H1 (cell line): ENCODE results near the gene DRD1. TPM values are rescaled to one million over a fixed set of nuclear protein-coding genes. Genes with fewer than 3 reads are reported as not detected.

Experiments
- CTCF ChIA-PET: fragments of 300-600 bp; sonication (Branson Sonifier 250); formaldehyde crosslinking; loops from one replicate; lab custom pipeline; 2021; ENCODE audit not compliant: partially characterized antibody; lab: Charles Lee
- POLR2A ChIA-PET: fragments of 300-600 bp; sonication (Branson Sonifier 250); formaldehyde crosslinking; loops from one replicate; lab custom pipeline; 2021; ENCODE audit warnings: inconsistent platforms; ENCODE audit not compliant: partially characterized antibody; lab: Charles Lee
- DNase-seq, 2 experiments: peaks; one replicate each; pipeline versions ENCODE4 v3.0.0 to v3.0.0-alpha.2; 2010 to 2022; ENCODE audit warnings: low spot score in 2 of 2, low read depth in 1 of 2, mixed read lengths in 1 of 2
- FAIRE-seq: peaks from 2 replicates; lab custom pipeline; 2011; peaks lifted over from hg19 to GRCh38; lab: Jason Lieb, UNC
- H2AFZ ChIP-seq: 2 replicates; pipeline ENCODE4 v1.8.1; 2012; ENCODE audit warnings: low read length, inconsistent platforms
- H2AK5ac ChIP-seq: 2 replicates; pipeline ENCODE4 v1.6.1; 2013; ENCODE audit warnings: low read depth, low read length
- H2BK120ac ChIP-seq: replicated peaks from 2 replicates; pipeline ENCODE3; 2013; ENCODE audit warnings: low read depth, low read length, inconsistent platforms
- H2BK12ac ChIP-seq: 2 replicates; pipeline ENCODE4 v1.6.1; 2013; ENCODE audit warnings: low read depth, low read length
- H2BK15ac ChIP-seq: 2 replicates; pipeline ENCODE4 v1.6.1; 2013; ENCODE audit warnings: low read length
- H2BK20ac ChIP-seq: 2 replicates; pipeline ENCODE4 v1.6.1; 2013; ENCODE audit warnings: low read length
- H2BK5ac ChIP-seq: 2 replicates; pipeline ENCODE4 v1.6.1; 2013; ENCODE audit warnings: low read depth, low read length
- H3K14ac ChIP-seq: 2 replicates; pipeline ENCODE4 v1.6.1; 2013; ENCODE audit warnings: inconsistent platforms; ENCODE audit not compliant: insufficient read length
- H3K18ac ChIP-seq: 2 replicates; pipeline ENCODE4 v1.6.1; 2013; ENCODE audit warnings: low read length; ENCODE audit errors: extremely low read depth
- H3K23ac ChIP-seq: 2 replicates; pipeline ENCODE4 v1.6.1; 2013; ENCODE audit warnings: inconsistent platforms; ENCODE audit not compliant: insufficient read length
- H3K23me2 ChIP-seq: 2 replicates; pipeline ENCODE4 v1.6.1; 2013; ENCODE audit warnings: low read depth, low read length
- H3K27ac ChIP-seq: 2 replicates; pipeline ENCODE4 v1.6.1; 2011; ENCODE audit warnings: low read depth, low read length, inconsistent platforms
- H3K27me3 ChIP-seq, 4 experiments: replicated peaks in 1 of 4; 1 replicate in 1 of 4; 2 replicates in 3 of 4; pipeline versions ENCODE4 v1.6.1 to v1.8.1; 2011 to 2013; ENCODE audit warnings: low read length in 3 of 4, mild to moderate bottlenecking in 3 of 4, inconsistent platforms in 2 of 4, mixed read lengths in 2 of 4, moderate library complexity in 1 of 4; ENCODE audit not compliant: control insufficient read depth in 3 of 4, insufficient read depth in 3 of 4; ENCODE audit errors: extremely low read depth in 1 of 4
- H3K36me3 ChIP-seq, 4 experiments: 2 replicates each; pipeline versions ENCODE4 v1.6.1 to v1.8.1; 2011 to 2013; ENCODE audit warnings: mild to moderate bottlenecking in 4 of 4, low read length in 3 of 4, moderate library complexity in 2 of 4, control low read depth in 1 of 4, inconsistent platforms in 1 of 4; ENCODE audit not compliant: insufficient read depth in 4 of 4, control insufficient read depth in 2 of 4
- H3K4ac ChIP-seq: replicated peaks from 2 replicates; pipeline ENCODE3; 2013; ENCODE audit warnings: low read length, low read depth, mixed read lengths, inconsistent platforms; ENCODE audit not compliant: insufficient read length
- H3K4me1 ChIP-seq, 4 experiments: replicated peaks in 1 of 4; 1 replicate in 1 of 4; 2 replicates in 3 of 4; pipeline versions ENCODE4 v1.6.1 to v1.8.1; 2011 to 2013; ENCODE audit warnings: low read length in 3 of 4, inconsistent platforms in 2 of 4, mixed read lengths in 1 of 4; ENCODE audit not compliant: insufficient read depth in 4 of 4, control insufficient read depth in 3 of 4
- H3K4me2 ChIP-seq, 2 experiments: 2 replicates each; pipeline versions ENCODE4 v1.6.1 to v1.8.1; 2011 to 2013; ENCODE audit warnings: low read depth in 2 of 2, low read length in 2 of 2, control low read depth in 1 of 2, inconsistent platforms in 1 of 2, mild to moderate bottlenecking in 1 of 2; ENCODE audit not compliant: insufficient read depth in 1 of 2
- H3K4me3 ChIP-seq, 4 experiments: fragments of 200-600, 300-600 bp in 1 of 4; sonication (generic), shearing (Covaris generic), sonication (Bioruptor Twin) in 1 of 4; 2 replicates each; pipeline versions ENCODE4 v1.5.1 to v1.8.1; 2011 to 2016; ENCODE audit warnings: low read length in 4 of 4, low read depth in 3 of 4, control low read depth in 2 of 4, inconsistent platforms in 2 of 4, mild to moderate bottlenecking in 2 of 4, mixed read lengths in 1 of 4, moderate library complexity in 1 of 4; ENCODE audit not compliant: insufficient read depth in 2 of 4; ENCODE audit errors: extremely low read depth in 1 of 4
- H3K56ac ChIP-seq: replicated peaks from 2 replicates; pipeline ENCODE3; 2013; ENCODE audit warnings: low read depth, mild to moderate bottlenecking, mixed read lengths, low read length, inconsistent platforms; ENCODE audit not compliant: insufficient read length
- H3K79me1 ChIP-seq: 2 replicates; pipeline ENCODE4 v1.6.1; 2013; ENCODE audit warnings: low read depth, low read length, control low read depth
- H3K79me2 ChIP-seq, 2 experiments: 2 replicates each; pipeline versions ENCODE4 v1.6.1 to v1.8.1; 2012 to 2013; ENCODE audit warnings: low read length in 2 of 2, mild to moderate bottlenecking in 2 of 2, inconsistent platforms in 1 of 2; ENCODE audit not compliant: insufficient read depth in 2 of 2, control insufficient read depth in 1 of 2
- H3K9ac ChIP-seq, 4 experiments: replicated peaks in 1 of 4; 1 replicate in 1 of 4; 2 replicates in 3 of 4; pipeline versions ENCODE4 v1.6.1 to v1.8.1; 2011 to 2013; ENCODE audit warnings: low read depth in 3 of 4, low read length in 3 of 4, control low read depth in 2 of 4, mild to moderate bottlenecking in 2 of 4, moderate library complexity in 2 of 4, inconsistent platforms in 1 of 4; ENCODE audit errors: extremely low read depth in 1 of 4
- H3K9me3 ChIP-seq, 2 experiments: 2 replicates each; pipeline versions ENCODE4 v1.6.1 to v1.8.1; 2012 to 2013; ENCODE audit warnings: mild to moderate bottlenecking in 2 of 2, moderate library complexity in 2 of 2, control low read depth in 1 of 2, inconsistent platforms in 1 of 2, low read depth in 1 of 2, low read length in 1 of 2, mixed read lengths in 1 of 2; ENCODE audit not compliant: insufficient read depth in 2 of 2
- H4K20me1 ChIP-seq, 2 experiments: replicated peaks in 1 of 2; 2 replicates each; pipeline versions ENCODE3 to v1.8.1; 2011 to 2013; ENCODE audit warnings: inconsistent platforms in 2 of 2, low read length in 2 of 2, mild to moderate bottlenecking in 1 of 2; ENCODE audit not compliant: insufficient read depth in 2 of 2, control insufficient read depth in 1 of 2
- H4K5ac ChIP-seq: 2 replicates; pipeline ENCODE4 v1.6.1; 2013; ENCODE audit warnings: low read length, low read depth, mixed read lengths, inconsistent platforms; ENCODE audit not compliant: insufficient read length
- H4K8ac ChIP-seq: 2 replicates; pipeline ENCODE4 v1.8.0; 2013; ENCODE audit warnings: mild to moderate bottlenecking, moderate library complexity, low read length, inconsistent platforms; ENCODE audit not compliant: insufficient read depth; ENCODE audit errors: extremely low read depth
- H4K91ac ChIP-seq: replicated peaks from 2 replicates; pipeline ENCODE3; 2013; ENCODE audit warnings: low read length, mixed read lengths, inconsistent platforms; ENCODE audit not compliant: insufficient read length
- BACH1 ChIP-seq: IDR thresholded peaks from 2 replicates; pipeline ENCODE4 v1.6.1; 2012; ENCODE audit warnings: low read length, improper control_type of control experiment
- BRCA1 ChIP-seq: IDR thresholded peaks from 2 replicates; pipeline ENCODE4 v1.6.1; 2012; ENCODE audit warnings: low read depth, low read length, improper control_type of control experiment
- CHD2 ChIP-seq: IDR thresholded peaks from 2 replicates; pipeline ENCODE4 v1.6.1; 2012; ENCODE audit warnings: low read length, improper control_type of control experiment
- E2F6 ChIP-seq: IDR thresholded peaks from 2 replicates; pipeline ENCODE4 v1.6.1; 2012; ENCODE audit warnings: inconsistent platforms
- KDM4A ChIP-seq: IDR thresholded peaks from one replicate; pipeline ENCODE4 v1.7.1; 2012; ENCODE audit warnings: low read depth, mild to moderate bottlenecking, moderate library complexity, low read length, inconsistent platforms; ENCODE audit not compliant: severe bottlenecking
- MAX ChIP-seq: IDR thresholded peaks from 2 replicates; pipeline ENCODE4 v1.6.1; 2012; ENCODE audit warnings: inconsistent platforms
- NRF1 ChIP-seq: IDR thresholded peaks from 2 replicates; pipeline ENCODE4 v1.6.1; 2011; ENCODE audit warnings: mild to moderate bottlenecking, low read depth, low read length, improper control_type of control experiment
- PHF8 ChIP-seq: fragments of 200-600 bp; sonication (generic); conservative IDR thresholded peaks from 2 replicates; pipeline ENCODE4 v1.7.1; 2012; ENCODE audit warnings: low read depth, mild to moderate bottlenecking, inconsistent platforms, low read length, moderate library complexity
- POLR2AphosphoS5 ChIP-seq: IDR thresholded peaks from 2 replicates; pipeline ENCODE4 v1.6.1; 2011; ENCODE audit warnings: low read depth, low read length
- POU5F1 ChIP-seq: IDR thresholded peaks from 2 replicates; pipeline ENCODE4 v1.6.1; 2011; ENCODE audit warnings: low read depth, mild to moderate bottlenecking, low read length, moderate library complexity
- RAD21 ChIP-seq, 2 experiments: IDR thresholded peaks in 1 of 2; conservative IDR thresholded peaks in 1 of 2; 2 replicates each; pipeline ENCODE4 v1.6.1; 2011; ENCODE audit warnings: low read depth in 2 of 2, low read length in 2 of 2, improper control_type of control experiment in 1 of 2, inconsistent platforms in 1 of 2, mild to moderate bottlenecking in 1 of 2, moderate library complexity in 1 of 2
- SIRT6 ChIP-seq: IDR thresholded peaks from one replicate; pipeline ENCODE4 v1.7.1; 2012; ENCODE audit warnings: low read length, inconsistent platforms
- SUZ12 ChIP-seq: fragments of 200-600 bp; sonication (generic); IDR thresholded peaks from 2 replicates; pipeline ENCODE4 v1.6.1; 2012; ENCODE audit warnings: mild to moderate bottlenecking, inconsistent platforms, low read length, moderate library complexity, mixed read lengths
- TEAD4 ChIP-seq: IDR thresholded peaks from 2 replicates; pipeline ENCODE4 v1.6.1; 2012; ENCODE audit warnings: low read depth, low read length, inconsistent platforms, mixed read lengths
- WGBS, 2 experiments: shearing (Covaris generic) in 1 of 2; methylation state at CpG; one replicate each; pipeline versions ENCODE4 v1.1.6 to v1.1.7; 2013 to 2015; ENCODE audit warnings: low lambda C conversion rate in 2 of 2, mixed read lengths in 2 of 2, inconsistent platforms in 1 of 2, low coverage in 1 of 2, missing lambda C conversion rate in 1 of 2; ENCODE audit not compliant: insufficient replicate concordance in 2 of 2, insufficient coverage in 1 of 2, insufficient read length in 1 of 2; ENCODE audit errors: extremely low coverage in 1 of 2, missing lambda C conversion rate in 1 of 2; 5-methylcytosine and 5-hydroxymethylcytosine counted together
- polyA plus RNA-seq, 7 experiments: library from polyadenylated mRNA; depleted of rRNA in 3 of 7; stranded (reverse) in 5 of 7; unstranded in 2 of 7; fragments of >200 nt in 5 of 7; fragments of 200-250 nt in 2 of 7; gene quantifications; 1 replicate in 5 of 7; 2 replicates in 1 of 7; 4 replicates in 1 of 7; pipeline versions ENCODE4 v1.2.1 to v1.2.3, GENCODE V29; 2011 to 2013; ENCODE audit warnings: missing spikeins in 2 of 7, mixed read lengths in 2 of 7
- total RNA-seq: library from RNA; stranded (reverse); fragmentation: NEBNext Ultra II Directional; extraction: Animal tissue kit (Norgen Biotek cat#: 25700); gene quantifications from 2 replicates; pipeline ENCODE4 v1.2.1, GENCODE V29; 2021

Gene DRD1
- total and polyA plus RNA-seq, 2 of the 8 experiments (the other 6 are each of a cell fraction or from before 2014, with no cell fraction given), result 0.03 to 0.19 TPM

- Histone ChIP-seq H4K5ac (no peak overlapping the region), H3K18ac (no peak overlapping the region), H3K23ac (no peak overlapping the region), H3K79me1 (peaks cover 2% of the 10 kb centered on the region), H4K91ac (no peak overlapping the region), H2AFZ (no peak overlapping the region), H3K4ac (no peak overlapping the region), H3K14ac (no peak overlapping the region), H3K9me3 (no peaks in the 10 kb centered on the region), H4K20me1 (peaks cover 7% of the 10 kb centered on the region in 2 experiments), H2BK15ac (no peak overlapping the region), H2BK5ac (no peak overlapping the region), H2BK20ac (no peak overlapping the region), H3K23me2 (no peaks in the 10 kb centered on the region), H3K36me3 (peaks cover 8 to 55% (median 28%) of the 10 kb centered on the region in 4 experiments), H3K27me3 (no peaks in the 10 kb centered on the region), H2BK12ac (no peak overlapping the region), H3K79me2 (peaks cover 1 to 30% of the 10 kb centered on the region in 2 experiments; a peak in 3 of 4 replicates), H4K8ac (no peak overlapping the region), H2AK5ac (no peak overlapping the region), H3K56ac (no peak overlapping the region), H3K27ac (no peak overlapping the region), H2BK120ac (no peak overlapping the region), H3K4me3 (no peak overlapping the region), H3K4me2 (no peak overlapping the region), H3K4me1 (no peaks in the 10 kb centered on the region), H3K9ac (no peak overlapping the region)
- FAIRE-seq, result no peak
- ChIA-PET POLR2A (no interaction called here), CTCF (interaction anchor here (0.6 to 1.3 kb wide), 3 partner anchors 29 to 225 kb away, joined by 3 to 5 read pairs (median 3); no protein-coding TSS in a partner anchor)
- WGBS, 2 experiments, result 94% methylated on average over 8 of the region's 8 CpGs; no CpG with 5 or more reads in 1 of the 2 experiments
- no peak for DNase-seq
- TF ChIP-seq TEAD4 (no peak), SIRT6 (no peak), NRF1 (no peak), PHF8 (no peak), RAD21 (IDR thresholded peaks at IDR 0.05 in 1 of 2, conservative IDR thresholded peaks at IDR 0.05 in 1 of 2; ENCODE audit: low read depth in 2 of 2, low read length in 2 of 2) (no peak), KDM4A (no peak), SUZ12 (no peak), CHD2 (no peak), MAX (no peak), E2F6 (no peak), BRCA1 (no peak), POU5F1 (no peak), BACH1 (no peak), POLR2AphosphoS5 (no peak)
Observed at GRCh38 chr5:175493726-175494125, 49.7 kb upstream of the DRD1 start.
